ENCODE results near the gene SLC16A3.
"Not testable (repeated sequence)": the region's sequence is repeated elsewhere in the genome, so short reads cannot be mapped to it uniquely, and the experiment has no call there.

SLC16A3 gene

GRCh38 chr17:82204831-82205719 lies 23.8 kb upstream of the SLC16A3 start:
- DNase-seq, result no peak

DNA sequence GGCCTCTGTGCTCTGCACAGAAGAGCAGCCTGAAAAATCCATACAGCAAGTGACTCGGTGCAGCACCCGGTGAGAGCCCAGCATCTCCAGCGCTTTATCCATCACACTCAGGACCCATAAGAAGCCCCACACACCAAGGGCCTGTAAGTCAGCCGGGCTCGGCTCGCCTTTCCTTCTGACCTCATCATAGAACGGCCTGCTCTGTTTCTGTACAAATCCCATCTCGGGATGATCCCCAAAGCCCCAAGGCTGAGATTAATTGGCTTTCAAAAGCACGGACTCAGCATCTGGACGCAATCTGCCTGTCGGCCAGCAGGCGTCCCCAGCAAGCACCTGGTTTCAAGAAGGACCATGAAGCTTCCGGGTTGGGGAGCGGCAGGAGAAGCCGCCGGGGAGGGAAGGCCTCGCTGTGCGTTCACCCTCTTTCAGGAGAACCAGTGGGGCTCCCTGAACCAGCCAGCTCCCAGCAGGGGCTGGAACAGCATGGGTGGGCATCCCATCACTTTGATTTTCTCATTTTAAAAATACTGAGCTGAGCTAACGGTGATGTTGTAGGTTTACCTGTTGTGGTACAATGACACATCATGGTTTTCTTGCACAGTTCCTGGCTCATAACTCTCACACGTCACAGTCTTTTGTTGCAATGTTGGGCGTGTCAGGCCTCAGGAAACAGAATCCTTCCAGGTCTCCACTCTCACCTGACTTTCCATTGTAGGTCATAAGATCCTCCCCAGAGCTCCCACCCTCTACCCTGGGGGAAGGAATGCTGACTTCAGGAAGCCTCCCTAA lies 22.9 kb upstream of the SLC16A3 start:
- peak; percentile 86 for DNase-seq

DNA sequence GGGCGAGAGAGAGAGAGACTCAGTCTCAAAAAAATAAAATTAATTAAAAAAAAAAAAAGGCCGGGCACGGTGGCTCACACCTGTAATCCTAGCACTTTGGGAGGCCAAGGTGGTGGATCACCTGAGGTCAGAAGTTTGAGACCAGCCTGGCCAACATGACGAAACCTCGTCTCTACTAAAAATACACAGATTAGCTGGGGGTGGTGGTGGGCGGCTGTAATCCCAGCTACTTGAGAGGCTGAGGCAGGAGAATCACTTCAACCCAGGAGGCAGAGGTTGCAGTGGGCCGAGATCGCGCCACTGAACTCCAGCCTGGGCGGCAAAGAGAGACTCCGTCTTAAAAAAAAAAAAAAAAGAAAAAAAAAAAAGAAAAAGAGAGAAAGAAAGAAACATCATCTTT lies 18.2 kb upstream of the SLC16A3 start:
- DNase-seq, result not testable (repeated sequence)

- DNase-seq, result peak; percentile 68
These were observed 16.3 kb upstream of the SLC16A3 start, which contains the start of gene CCDC57 for GRCh38 chr17:82212331-82213250. CCDC57 (minus strand) TSS chr17:82212842; CDS start chr17:82201944, 10,898 bp downstream.

GRCh38 chr17:82213251-82214011 lies 15.4 kb upstream of the SLC16A3 start:
- peak; percentile 77 for DNase-seq

DNA sequence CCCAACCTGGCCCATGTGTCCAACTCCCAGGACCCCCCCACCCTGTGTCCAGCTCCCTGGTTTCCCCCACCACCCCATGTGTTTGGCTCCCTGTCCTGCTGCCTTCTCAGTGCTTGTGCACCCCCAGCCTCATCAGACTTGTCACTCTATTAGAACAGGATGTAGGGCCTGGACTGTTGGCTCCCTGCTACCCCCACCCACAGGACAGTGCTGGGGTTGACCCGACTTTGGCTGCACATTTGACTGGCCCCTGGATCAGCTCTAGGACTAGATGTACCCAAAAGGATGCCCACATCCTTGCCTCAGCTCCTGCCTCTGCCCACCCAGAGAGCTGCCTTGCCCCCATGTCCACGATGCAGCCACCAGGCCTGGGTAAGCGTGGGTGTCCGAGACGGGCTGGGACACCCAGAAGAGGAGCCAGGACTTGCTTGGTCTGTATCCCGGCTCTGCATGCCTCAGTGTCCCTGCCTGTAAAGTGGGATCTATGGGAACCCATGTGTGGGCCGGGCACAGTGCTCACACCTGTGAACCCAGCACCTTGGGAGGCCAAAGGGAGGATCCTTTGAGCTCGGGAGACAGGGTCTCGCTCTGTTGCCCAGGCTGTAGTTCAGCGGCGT lies 14.7 kb upstream of the SLC16A3 start:
- no peak for DNase-seq

GRCh38 chr17:82215095-82215971 lies 13.5 kb upstream of the SLC16A3 start:
- no peak for DNase-seq

DNA sequence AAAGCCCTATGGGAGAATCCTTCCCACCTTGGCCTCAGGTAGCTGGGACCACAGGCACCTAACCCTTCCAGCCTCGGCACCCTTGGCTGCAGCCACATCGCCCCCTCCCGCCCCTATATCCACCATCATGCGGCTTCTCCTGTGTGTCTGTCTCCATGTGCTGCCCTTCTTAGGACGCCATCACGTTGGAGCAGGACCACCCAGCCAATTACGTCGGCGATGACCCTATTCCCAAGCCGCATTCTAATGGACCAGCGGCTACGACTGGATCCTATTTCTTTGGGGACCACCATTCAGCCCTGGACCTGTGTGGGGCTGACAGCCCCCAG lies 12.9 kb upstream of the SLC16A3 start:
- DNase-seq, result no peak

GRCh38 chr17:82216301-82217119 lies 12.3 kb upstream of the SLC16A3 start:
- peak; percentile 72 for DNase-seq

- DNase-seq, result no peak
These were observed 11.7 kb upstream of the SLC16A3 start for GRCh38 chr17:82217120-82217529.

DNA sequence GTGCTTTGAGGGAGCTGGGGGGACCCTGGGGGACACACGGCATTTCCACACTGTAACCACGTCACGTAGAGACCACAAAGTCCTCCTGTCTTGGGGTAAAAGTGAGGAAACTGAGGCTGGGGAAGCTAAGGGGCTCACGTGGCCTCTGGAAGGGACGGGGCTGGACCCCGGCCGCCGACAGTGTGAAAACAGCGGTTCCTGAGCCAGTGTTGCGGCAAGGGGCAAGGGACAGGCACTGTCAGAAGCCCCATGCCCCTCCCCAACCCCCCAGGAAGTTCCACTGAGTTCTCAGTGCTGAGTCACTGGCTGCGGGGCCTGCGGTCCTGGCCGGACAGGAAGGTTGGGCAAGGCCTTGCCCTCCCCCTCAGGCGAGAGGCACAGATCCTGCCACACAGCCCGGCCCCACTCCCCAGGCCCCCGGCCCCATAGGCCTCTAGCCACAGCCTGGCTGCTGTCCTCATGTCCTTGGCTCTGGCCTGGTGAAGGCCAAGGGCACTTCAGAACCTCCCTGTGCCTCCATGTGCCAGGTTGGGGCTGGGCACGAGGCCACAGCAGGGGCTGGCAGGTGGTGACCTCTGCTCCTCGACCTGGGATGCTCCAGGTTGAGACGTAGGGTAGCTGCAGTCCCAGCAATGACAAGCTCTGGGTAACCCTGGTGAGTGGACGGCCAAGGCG lies 11.2 kb upstream of the SLC16A3 start:
- no peak for DNase-seq

DNA sequence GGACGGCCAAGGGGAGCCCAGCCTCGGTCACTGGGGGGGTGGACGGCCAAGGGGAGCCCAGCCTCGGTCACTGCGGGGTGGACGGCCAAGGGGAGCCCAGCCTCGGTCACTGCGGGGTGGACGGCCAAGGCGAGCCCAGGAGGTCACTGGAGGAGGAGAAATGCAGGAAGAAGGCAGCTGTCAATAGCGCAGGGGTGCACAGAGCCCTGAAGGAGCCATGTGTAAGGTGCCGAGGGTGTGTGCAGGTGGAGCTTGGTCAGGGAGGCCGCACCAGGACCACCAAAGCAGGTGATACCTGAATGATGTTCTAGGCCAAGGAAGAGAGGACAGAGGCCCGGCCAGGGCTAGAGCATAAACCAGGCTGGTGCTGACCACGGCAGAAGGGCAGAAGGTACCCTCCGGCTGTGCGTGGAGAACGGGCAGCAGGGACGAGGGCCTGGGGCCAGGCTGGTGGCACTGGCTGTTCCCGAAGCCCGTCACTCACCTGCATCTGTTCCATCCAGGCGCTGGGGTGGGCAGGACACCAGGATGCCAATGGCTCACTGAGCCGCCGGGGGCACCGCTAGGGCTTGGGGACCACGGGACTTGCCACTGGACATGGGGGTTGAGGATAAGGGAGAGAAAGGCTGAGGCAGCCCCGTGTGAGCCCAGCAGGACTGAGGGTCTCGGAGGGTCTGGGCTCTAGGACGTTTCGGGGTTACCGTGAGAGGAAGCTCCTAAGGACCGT lies 10.3 kb upstream of the SLC16A3 start:
- no peak for DNase-seq

GRCh38 chr17:82219083-82219482 lies 9.8 kb upstream of the SLC16A3 start:
- DNase-seq, result no peak

DNA sequence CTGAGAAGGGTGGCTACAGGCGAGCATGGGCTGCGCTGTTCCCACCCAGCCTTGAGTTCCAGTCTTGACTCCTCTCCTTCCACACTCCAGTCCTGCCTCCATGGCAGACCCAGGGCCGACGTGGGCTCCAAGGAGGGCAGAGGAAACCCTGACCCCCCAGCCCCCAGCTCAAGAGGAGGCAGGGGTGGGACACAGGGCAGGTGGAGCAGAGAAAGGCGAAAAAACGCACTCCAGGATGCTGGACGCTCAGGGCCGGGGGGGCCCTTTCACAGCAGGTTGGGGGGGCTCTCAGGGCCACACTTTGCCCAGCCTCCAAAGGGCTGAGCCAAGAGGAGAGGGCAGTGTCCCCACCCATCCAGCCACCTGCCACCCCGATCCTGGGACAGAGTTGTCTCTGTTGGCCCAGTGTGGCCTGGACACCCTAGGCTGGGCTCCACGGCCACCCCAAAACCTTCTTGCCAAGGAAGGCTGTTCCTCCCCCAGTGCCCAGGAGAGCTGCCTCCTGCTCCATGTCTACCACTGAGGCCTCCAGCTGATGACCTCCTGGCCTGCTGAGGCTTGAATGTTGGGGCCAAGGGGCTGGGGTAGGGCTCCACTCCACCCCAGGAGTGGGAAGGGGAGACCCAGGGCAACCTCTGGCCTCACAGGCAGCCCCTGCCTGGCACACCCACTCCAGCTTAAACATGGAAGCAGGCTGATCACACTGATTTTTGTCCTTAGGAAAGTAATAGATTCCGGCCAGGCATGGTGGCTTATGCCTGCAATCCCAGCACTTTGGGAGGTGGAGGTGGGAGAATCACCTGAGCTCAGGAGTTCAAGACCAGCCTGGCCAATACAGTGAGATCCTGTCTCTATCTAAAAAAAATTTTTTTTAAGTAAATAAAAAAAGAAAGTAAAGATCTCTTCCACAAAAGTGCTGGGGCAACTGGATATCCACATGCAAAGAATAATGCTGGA lies 8.8 kb upstream of the SLC16A3 start:
- no peak for DNase-seq

DNA sequence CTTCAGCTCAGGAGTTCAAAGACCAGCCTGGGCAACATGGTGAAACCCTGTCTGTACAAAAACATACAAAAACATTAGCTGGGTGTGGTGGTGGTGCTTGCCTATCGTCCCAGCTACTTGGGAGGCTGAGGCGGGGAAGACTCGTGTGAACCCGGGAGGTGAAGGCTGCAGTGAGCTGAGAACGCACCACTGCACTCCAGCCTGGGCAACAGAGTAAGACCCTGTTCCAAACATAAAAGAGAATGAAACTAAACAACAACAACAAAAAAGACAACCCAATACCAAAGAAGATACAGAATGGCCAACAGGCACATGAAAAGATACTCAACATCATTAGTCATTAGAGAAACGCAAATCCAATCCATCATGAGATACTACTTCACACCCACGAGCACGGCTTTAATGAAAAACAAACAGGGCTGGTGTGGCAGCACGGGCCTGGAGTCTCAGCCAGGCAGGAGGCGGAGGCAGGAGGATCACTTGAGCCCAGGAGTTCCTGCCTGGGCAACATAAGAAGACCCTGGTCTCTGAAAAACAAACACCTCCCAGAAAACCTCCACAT lies 7.4 kb upstream of the SLC16A3 start:
- no peak for DNase-seq

DNA sequence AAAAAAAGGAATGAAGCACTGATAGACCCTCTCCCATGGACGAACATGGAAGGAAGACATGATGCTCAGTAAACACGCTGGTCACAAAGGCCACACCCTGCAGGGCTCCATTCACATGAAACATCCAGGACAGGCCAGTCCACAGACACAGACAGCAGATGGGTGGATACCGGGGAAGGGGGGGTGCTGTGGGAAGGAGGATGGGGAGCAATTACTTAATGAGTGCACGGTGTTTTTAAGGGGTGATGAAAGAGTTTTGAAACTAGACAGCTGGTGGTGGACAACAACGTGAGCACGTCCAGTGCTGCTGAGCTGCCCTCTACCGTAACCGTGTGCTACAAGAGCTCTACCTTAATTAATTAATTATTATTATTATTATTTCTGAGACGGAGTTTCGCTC lies 6.0 kb upstream of the SLC16A3 start:
- DNase-seq, result no peak

DNA sequence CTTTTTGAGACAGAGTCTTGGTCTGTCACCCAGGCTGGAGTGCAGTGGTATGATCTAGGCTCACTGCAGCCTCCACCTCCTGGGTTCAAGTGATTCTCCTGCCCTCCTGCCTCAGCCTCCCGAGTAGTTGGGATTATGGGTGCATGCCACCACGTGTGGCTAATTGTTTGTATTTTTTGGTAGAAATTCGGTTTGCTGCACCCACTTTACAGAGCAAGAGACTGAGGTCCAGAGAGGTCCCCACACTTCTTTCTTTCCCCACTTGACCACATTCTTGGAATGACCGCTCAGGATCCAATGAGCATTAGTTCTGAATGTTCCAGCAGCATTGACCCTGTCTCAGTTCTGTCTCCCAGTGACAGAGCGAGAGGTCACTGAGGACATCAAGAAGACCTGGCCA lies 5.3 kb upstream of the SLC16A3 start:
- no peak for DNase-seq

All from CD4-positive, alpha-beta T cell treated with Interleukin-17A for 1 hour (primary cell).